ENCODE results near the gene DNAH6. TPM values are rescaled to one million over a fixed set of nuclear protein-coding genes. Genes with fewer than 3 reads are reported as not detected.

Gene DNAH6
- total RNA-seq, 3 donors from 2014 or later: 2.3 to 4.1 (median 3.0) TPM

DNA sequence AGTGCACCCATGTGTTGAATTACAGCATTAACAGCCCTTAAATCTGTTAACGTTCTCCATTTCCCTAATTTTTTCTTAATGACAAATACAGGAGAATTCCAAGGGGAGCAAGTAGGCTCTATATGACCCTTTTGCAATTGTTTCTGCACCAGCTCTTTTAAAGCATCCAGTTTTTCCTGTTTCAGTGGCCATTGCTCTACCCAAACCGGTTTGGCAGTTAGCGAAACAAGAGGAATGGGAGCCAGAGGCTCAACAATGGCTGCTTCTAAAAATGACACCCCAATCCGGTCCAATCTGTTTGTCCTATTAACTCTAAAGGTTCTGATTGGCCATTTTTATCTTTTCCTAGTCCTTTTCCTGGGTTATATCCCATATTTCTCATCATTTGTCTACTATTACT is 42.1 kb upstream of the DNAH6 start:
- no peak overlapping the region for H3K4me3 ChIP-seq
- no peaks in the 10 kb centered on the region for H3K36me3 ChIP-seq
- no peaks in the 10 kb centered on the region for H3K4me1 ChIP-seq
- DNase-seq (ENCODE audit: low spot score in 2 of 2): peak; percentile 56 to 66
- H3K27me3 ChIP-seq: no peaks in the 10 kb centered on the region
- peak in 1 of 3 donors; percentile 55 for TF ChIP-seq POLR2AphosphoS5 (IDR thresholded peaks at IDR 0.05)
- TF ChIP-seq POLR2A (IDR thresholded peaks at IDR 0.05): no peak
- TF ChIP-seq, protein P1, sequence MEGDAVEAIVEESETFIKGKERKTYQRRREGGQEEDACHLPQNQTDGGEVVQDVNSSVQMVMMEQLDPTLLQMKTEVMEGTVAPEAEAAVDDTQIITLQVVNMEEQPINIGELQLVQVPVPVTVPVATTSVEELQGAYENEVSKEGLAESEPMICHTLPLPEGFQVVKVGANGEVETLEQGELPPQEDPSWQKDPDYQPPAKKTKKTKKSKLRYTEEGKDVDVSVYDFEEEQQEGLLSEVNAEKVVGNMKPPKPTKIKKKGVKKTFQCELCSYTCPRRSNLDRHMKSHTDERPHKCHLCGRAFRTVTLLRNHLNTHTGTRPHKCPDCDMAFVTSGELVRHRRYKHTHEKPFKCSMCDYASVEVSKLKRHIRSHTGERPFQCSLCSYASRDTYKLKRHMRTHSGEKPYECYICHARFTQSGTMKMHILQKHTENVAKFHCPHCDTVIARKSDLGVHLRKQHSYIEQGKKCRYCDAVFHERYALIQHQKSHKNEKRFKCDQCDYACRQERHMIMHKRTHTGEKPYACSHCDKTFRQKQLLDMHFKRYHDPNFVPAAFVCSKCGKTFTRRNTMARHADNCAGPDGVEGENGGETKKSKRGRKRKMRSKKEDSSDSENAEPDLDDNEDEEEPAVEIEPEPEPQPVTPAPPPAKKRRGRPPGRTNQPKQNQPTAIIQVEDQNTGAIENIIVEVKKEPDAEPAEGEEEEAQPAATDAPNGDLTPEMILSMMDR (IDR thresholded peaks at IDR 0.05): no peak
- peak overlapping the region; percentile 16 to 45 for H3K27ac ChIP-seq
- intact Hi-C loops (cut with DNase I; ENCODE audit: low total_unique reads): no loop called here
- H3K9me3 ChIP-seq: peaks cover 6 to 18% of the 10 kb centered on the region in 2 donors

DNA sequence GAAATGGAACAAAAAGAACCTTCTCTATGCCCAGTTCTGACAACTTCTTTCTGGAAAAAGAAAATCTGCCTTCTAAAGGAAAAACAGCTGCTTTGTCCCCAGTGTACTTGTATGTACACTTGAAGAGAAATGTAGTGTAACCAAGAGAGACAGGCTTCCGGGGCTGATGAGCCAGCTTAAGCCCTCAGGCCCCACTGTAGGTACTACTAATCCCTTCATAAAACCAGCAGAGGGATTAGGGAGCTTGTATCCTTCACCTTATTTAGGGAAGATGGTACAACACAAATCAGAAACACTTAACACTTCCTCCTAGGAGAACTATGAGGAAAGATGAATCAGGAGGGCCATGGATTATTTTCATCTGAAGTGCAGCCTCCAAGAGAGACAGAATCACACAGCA is 38.4 kb upstream of the DNAH6 start:
- Histone ChIP-seq H3K4me1 (no peaks in the 10 kb centered on the region), H3K4me3 (no peak overlapping the region), H3K9me3 (peaks cover 6 to 10% of the 10 kb centered on the region in 2 donors), H3K27me3 (no peaks in the 10 kb centered on the region), H3K36me3 (no peaks in the 10 kb centered on the region), H3K27ac (no peak overlapping the region)
- no peak for DNase-seq (ENCODE audit: low spot score in 2 of 2)
- TF ChIP-seq POLR2A (IDR thresholded peaks at IDR 0.05) (no peak), POLR2AphosphoS5 (IDR thresholded peaks at IDR 0.05) (no peak)
- TF ChIP-seq, protein P1 (IDR thresholded peaks at IDR 0.05): no peak
- intact Hi-C loops (cut with DNase I; ENCODE audit: low total_unique reads): no loop called here

DNA sequence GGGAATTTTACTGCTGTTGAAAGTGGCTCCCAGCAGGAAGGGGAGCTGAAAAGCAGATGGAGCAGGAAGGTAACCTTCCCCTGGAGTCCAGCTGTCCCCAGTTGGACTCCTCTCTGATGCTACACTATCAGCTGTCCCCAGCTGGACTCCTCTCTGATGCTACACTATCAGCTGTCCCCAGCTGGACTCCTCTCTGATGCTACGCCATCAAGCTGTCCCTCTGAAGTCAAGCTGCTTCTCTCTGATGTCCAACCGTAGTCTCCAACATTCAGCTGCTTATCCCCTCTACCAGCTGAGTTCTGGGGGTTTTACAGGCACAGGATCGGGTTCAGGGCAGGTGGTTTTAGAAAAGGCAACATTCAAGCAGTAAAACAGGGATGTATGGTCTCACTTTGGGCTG is 37.4 kb upstream of the DNAH6 start:
- H3K27ac ChIP-seq: no peak overlapping the region
- no peak for DNase-seq (ENCODE audit: low spot score in 2 of 2)
- H3K27me3 ChIP-seq: no peaks in the 10 kb centered on the region
- H3K4me3 ChIP-seq: no peak overlapping the region
- peaks cover 6 to 10% of the 10 kb centered on the region in 2 donors for H3K9me3 ChIP-seq
- H3K36me3 ChIP-seq: no peaks in the 10 kb centered on the region
- intact Hi-C loops (cut with DNase I; ENCODE audit: low total_unique reads): no loop called here
- H3K4me1 ChIP-seq: no peaks in the 10 kb centered on the region
- TF ChIP-seq, protein P1 (IDR thresholded peaks at IDR 0.05): no peak
- TF ChIP-seq POLR2A (IDR thresholded peaks at IDR 0.05) (no peak), POLR2AphosphoS5 (IDR thresholded peaks at IDR 0.05) (no peak)

DNA sequence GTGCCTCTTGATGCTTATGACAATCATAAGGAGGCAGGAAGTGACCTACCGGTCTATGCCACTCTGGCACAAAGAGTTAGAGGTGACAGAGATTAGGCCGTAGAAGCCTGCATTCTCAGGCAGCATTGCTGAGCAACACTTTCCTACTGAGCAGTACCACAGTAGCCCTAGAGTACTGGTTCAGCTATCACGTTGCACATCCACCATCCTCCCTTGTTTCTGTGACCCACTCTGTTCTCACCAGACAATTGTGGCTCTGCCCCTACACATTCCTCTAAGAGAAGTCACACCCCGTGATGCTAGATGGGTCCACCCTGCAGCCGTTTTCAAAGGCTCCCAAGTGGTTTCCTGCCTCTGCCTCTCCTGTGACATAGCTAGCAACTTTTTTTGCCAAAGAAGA is 34.6 kb upstream of the DNAH6 start:
- Histone ChIP-seq H3K4me3 (no peak overlapping the region), H3K36me3 (no peaks in the 10 kb centered on the region), H3K27ac (no peak overlapping the region), H3K27me3 (no peaks in the 10 kb centered on the region), H3K4me1 (no peaks in the 10 kb centered on the region), H3K9me3 (peaks cover 5 to 9% of the 10 kb centered on the region in 2 donors)
- intact Hi-C loops (cut with DNase I; ENCODE audit: low total_unique reads): no loop called here
- TF ChIP-seq POLR2A (IDR thresholded peaks at IDR 0.05) (no peak), POLR2AphosphoS5 (IDR thresholded peaks at IDR 0.05) (no peak)
- TF ChIP-seq, protein P1 (IDR thresholded peaks at IDR 0.05): no peak
- no peak for DNase-seq (ENCODE audit: low spot score in 2 of 2)

DNA sequence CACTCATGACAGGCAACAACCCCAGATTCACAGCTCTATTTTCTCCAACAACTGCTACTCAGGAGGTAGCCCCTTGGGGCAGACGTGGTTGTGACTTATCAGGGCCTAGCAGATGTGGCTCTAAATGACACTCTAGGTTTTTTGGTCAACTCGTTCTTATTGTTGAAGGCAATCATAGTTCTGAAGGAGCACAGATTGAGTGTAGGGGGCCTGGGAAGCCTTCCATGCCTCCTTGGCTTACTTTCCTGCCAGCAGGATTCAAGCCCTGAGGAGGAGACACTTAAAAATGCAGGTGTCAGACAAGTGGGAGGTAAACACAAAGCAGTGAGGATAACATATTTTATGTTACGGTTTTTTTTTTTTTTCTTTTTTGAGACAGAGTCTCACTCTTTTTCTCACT is 33.7 kb upstream of the DNAH6 start:
- H3K9me3 ChIP-seq: peaks cover 0 to under 1% of the 10 kb centered on the region in 2 donors
- H3K4me1 ChIP-seq: no peaks in the 10 kb centered on the region
- no peak overlapping the region for H3K4me3 ChIP-seq
- TF ChIP-seq POLR2A (IDR thresholded peaks at IDR 0.05) (no peak), POLR2AphosphoS5 (IDR thresholded peaks at IDR 0.05) (no peak)
- TF ChIP-seq, protein P1 (IDR thresholded peaks at IDR 0.05): no peak
- no peak for DNase-seq (ENCODE audit: low spot score in 2 of 2)
- H3K27ac ChIP-seq: no peak overlapping the region
- intact Hi-C loops (cut with DNase I; ENCODE audit: low total_unique reads): no loop called here
- no peaks in the 10 kb centered on the region for H3K27me3 ChIP-seq
- H3K36me3 ChIP-seq: no peaks in the 10 kb centered on the region
